Naive B cell (primary cell): ENCODE results near the gene TCIRG1. TPM values are rescaled to one million over a fixed set of nuclear protein-coding genes. Genes with fewer than 3 reads are reported as not detected.
A peak's percentile ranks its signal among the peaks of the same experiment; 100 is the strongest.

Source experiments
- ATAC-seq, 2 donors: fragments of 150-1000 bp; cut with Tn5 transposase; 2 replicates each; pipeline ENCODE4 v1.10.0; 2021; ENCODE audit warnings: low read depth in 2 of 2, mild to moderate bottlenecking in 2 of 2, moderate library complexity in 2 of 2
- DNase-seq: peaks from one replicate; pipeline ENCODE4 v3.0.0; 2022
- H3K27ac Mint-ChIP-seq, 6 donors: one replicate each; pipeline ENCODE4 v1.8.0; 2020 to 2022; ENCODE audit warnings: mild to moderate bottlenecking in 6 of 6, mixed read lengths in 6 of 6, moderate library complexity in 5 of 6, inconsistent platforms in 2 of 6
- H3K27me3 Mint-ChIP-seq, 3 donors: one replicate each; pipeline ENCODE4 v1.8.0; 2021 to 2022; ENCODE audit warnings: mixed read lengths in 3 of 3, mild to moderate bottlenecking in 1 of 3
- H3K36me3 Mint-ChIP-seq, 2 donors: one replicate each; pipeline ENCODE4 v1.8.0; 2020 to 2022; ENCODE audit warnings: mixed read lengths in 2 of 2, inconsistent platforms in 1 of 2, mild to moderate bottlenecking in 1 of 2
- H3K4me1 Mint-ChIP-seq, 3 donors: one replicate each; pipeline ENCODE4 v1.8.0; 2020 to 2022; ENCODE audit warnings: mixed read lengths in 3 of 3, inconsistent platforms in 1 of 3, mild to moderate bottlenecking in 1 of 3, moderate library complexity in 1 of 3
- H3K4me3 Mint-ChIP-seq, 8 donors: one replicate each; pipeline ENCODE4 v1.8.0; 2020 to 2022; ENCODE audit warnings: mild to moderate bottlenecking in 8 of 8, mixed read lengths in 8 of 8, moderate library complexity in 8 of 8, inconsistent platforms in 2 of 8
- H3K9me3 Mint-ChIP-seq, 7 donors: one replicate each; pipeline ENCODE4 v1.8.0; 2020 to 2022; ENCODE audit warnings: mixed read lengths in 7 of 7, mild to moderate bottlenecking in 5 of 7, inconsistent platforms in 2 of 7, moderate library complexity in 1 of 7
- polyA plus RNA-seq, 6 donors: library from polyadenylated mRNA; unstranded; fragments of 300-500 nt; fragmentation: Illumina TruSeq; gene quantifications; one replicate each; pipeline ENCODE4 v1.2.3, GENCODE V29; 2021; ENCODE audit warnings: low read depth in 6 of 6

The TCIRG1 gene
- polyA plus RNA-seq, 6 donors from 2014 or later = 16.4 to 44.9 (median 26.6) TPM

DNA sequence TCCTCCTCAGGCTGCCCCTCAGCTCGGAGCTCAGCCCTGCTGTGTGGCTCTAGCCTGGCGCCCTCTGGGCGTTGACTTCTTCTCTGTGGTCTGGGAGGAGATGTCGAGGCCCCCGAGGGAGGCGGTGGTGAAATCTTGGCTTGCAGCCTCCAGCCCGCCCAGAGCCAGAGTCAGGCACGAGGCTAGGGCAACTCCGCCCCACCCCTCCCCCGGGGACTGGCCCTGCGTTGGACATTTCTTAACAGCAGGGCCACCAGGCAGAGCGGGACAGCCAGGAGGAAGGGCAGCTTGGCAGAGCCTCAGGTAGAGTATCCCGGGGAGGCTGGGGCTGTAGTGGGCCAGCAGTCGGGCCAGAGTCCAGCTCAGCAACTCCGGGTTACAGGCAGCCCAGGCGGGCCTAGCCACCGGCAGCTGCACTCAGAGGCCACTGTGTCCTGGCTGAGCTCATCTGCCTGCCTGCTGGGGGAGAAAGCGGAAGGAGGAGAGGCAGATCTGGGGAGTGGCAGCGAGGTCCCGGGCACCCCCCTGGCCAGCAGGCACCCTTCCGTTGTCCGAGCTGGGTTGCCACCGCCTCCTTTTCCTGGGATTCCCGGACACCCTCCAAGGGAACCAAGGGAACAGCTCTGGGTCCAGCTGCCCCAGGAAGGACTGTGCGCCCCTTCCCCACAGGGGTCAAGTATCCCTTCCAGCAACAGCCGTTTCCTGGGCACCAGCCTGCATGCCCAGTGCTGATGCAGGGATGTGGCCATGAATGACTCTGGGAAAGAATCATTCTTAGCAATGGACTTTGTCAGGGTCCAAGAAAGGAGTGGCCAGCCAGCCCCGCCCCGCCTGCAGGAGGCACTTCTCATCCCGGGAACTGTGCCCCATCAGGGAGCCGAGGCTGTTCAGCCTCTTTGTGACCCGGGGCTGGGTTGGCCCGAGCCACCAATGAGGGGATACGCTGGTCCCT is 28.5 kb upstream of the TCIRG1 start, which contains the start of gene ALDH3B1:
Gene ALDH3B1 (plus strand): TSS at position 238 of the 952 bp plus-strand sequence. CDS start 4,971 bp downstream, outside the sequence.
- Mint-ChIP-seq H3K27me3 (no peaks in the 10 kb centered on the region), H3K4me1 (peaks cover 41 to 56% (median 52%) of the 10 kb centered on the region in 3 donors), H3K9me3 (no peaks in the 10 kb centered on the region), H3K4me3 (peak within 1 kb of the TSS; percentile 54 to 88 (median 78)), H3K27ac (peak within 1 kb of the TSS; percentile 68 to 95 (median 84)), H3K36me3 (no peaks in the 10 kb centered on the region)
- ATAC-seq (peak; percentile 39 to 51), DNase-seq (no peak)

DNA sequence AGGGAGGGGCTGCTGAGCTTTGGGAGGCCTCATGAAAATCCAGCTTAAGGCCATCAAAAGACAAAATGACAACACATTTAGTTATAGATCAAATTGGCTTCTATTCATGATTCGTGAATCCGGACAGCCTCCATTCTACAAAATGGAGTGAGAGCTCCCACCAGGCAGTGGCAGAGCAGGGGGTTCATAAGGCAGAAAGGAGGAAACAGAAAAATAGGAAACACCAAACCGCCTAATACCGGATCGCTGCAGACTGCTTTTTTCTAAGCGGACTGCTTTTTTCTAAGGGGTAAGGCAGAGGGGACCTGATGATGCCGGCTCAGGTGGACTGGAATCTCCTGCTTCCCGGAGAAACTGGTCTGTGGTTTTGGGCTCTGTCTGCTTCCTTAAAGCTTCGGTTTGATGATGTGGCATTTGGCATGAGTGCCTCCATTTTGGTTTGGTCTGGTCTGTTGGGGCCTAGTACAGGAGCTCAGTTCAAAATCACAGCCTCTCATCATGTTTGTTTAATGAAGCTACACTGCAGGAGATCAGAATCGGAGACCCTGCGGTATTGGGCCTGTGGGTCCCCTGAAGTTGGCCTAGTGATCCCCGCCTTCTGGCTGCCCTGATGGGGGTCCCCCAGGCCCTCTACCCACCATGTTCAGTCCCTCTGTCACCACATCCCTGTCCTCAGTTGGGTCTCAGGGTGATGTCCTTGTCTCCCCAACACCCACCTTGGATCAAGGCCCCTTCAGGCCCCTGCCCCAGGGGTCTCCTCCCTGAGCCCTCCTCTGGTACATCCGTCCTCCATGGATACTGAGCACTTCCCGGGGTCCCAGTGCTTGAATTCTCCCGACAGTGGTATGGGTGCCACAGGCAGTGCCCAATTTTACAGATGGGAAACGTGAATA is 27.5 kb upstream of the TCIRG1 start:
- ATAC-seq (no peak), DNase-seq (no peak)
- H3K4me1 Mint-ChIP-seq = peaks cover 33 to 47% (median 43%) of the 10 kb centered on the region in 3 donors
- H3K9me3 Mint-ChIP-seq = no peaks in the 10 kb centered on the region
- H3K4me3 Mint-ChIP-seq = peak overlapping the region in 6 of 8 donors; percentile 16 to 68 (median 46)
- no peaks in the 10 kb centered on the region for H3K27me3 Mint-ChIP-seq
- H3K27ac Mint-ChIP-seq = peak overlapping the region in 4 of 6 donors; percentile 33 to 82 (median 72)
- H3K36me3 Mint-ChIP-seq = no peaks in the 10 kb centered on the region

DNA sequence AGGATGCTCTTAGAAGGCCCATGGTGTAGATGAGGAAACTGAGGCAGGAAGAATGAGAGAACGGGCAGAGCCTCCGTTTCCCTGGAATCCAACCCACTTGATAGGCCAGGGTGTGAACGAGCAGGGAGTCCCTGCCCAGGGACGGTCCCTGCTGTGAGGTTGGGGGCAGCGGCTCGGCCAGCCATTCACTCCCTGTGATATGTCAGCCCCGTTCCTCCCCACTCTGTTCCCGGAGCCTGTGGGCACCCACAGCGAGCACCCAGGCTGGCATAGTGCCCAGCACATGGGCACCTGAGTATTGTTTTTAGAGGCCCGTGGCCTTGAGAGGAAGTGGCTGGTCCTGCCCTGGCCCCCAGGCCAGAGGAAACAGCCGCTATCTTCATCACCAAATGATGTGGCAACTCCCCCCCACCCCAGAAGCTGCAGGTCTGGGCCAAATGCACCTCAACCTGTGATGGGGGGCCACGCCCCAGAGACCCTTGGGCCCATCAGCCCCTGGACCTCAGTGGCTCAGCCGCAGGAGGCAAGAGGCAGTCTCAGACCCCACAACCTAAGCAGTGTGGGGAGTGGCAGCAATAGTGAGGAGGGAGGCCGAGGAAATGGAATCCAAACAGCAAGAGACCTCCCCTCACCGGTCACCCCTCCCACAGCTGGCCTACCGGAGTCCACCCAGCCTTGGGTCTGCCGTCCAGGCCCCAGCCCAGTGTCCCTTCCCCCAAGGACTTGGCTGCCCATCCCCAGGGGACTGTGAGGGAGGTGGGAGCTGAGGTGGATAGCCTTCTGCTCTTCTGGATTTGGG is 26.6 kb upstream of the TCIRG1 start:
- Mint-ChIP-seq H3K4me3 (no peak overlapping the region), H3K27ac (no peak overlapping the region), H3K9me3 (no peaks in the 10 kb centered on the region), H3K36me3 (no peaks in the 10 kb centered on the region), H3K27me3 (no peaks in the 10 kb centered on the region), H3K4me1 (peaks cover 28 to 37% (median 34%) of the 10 kb centered on the region in 3 donors)
- DNase-seq (no peak), ATAC-seq (no peak)

DNA sequence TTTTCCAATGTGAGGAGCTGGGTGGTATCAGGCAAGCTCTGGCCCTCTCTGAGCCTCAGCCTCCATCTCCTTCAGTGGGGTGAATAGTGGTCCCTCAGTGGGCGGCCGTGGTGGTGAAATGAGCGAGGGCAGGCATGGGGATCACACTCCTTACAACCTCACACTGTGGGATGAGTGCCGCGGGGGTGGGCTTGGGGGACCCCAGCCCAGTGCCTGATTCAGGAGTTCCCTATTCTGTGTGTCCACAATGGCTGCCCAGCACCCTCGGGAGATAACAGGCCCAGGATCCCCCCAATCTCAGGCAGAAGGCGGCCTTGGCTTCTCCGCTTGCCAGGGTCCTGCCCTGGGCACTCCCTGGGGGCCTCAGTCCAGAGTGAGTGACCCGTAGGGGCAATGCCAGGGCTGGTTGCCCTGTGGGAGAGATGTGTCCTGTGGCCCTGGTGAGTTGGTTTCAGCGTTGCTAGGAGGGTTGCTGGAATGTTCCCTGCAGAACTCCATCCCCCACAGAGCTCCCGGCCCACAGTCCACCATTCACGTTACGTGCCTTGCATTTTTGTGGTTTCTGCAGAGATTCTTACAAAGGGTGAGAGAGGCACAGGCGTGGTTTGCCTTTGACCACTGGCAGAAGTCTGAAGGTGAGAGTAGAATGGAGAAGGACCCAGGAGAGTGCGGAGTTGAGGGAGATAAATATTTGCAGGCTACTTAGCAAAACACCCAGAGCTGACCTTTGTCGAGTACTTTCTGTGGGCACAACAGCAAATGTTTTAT is 25.8 kb upstream of the TCIRG1 start:
- no peaks in the 10 kb centered on the region for H3K27me3 Mint-ChIP-seq
- H3K36me3 Mint-ChIP-seq = no peaks in the 10 kb centered on the region
- no peak overlapping the region for H3K4me3 Mint-ChIP-seq
- peaks cover 28 to 36% (median 34%) of the 10 kb centered on the region in 3 donors for H3K4me1 Mint-ChIP-seq
- no peaks in the 10 kb centered on the region for H3K9me3 Mint-ChIP-seq
- ATAC-seq (no peak), DNase-seq (no peak)
- H3K27ac Mint-ChIP-seq = peak overlapping the region in 1 of 6 donors; percentile 47

DNA sequence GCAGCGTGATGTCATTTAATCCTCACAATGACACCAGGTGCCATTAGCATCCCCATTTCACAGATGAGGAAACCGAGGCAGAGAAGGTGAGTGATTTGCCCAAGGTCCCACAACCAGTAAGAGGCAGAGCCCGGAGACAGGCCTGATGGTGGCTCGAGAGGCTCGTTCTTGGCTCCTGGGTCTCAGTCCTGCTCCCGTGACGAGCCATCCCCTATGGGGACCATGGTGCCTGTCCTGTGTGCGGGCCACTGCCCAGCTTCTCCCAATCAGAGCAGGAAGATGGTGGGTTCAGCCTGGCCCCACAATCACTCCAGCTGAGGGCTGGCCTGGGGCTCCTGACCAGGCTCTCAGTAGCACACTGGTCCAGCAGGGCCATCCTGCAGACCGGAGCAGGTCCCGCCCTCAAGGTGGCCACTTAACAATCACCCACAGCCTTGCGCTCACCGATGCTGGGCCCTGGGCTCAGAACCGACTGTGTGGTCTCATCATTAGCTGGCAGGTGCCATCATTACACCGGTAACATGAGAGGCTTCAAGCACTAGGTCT is 25.1 kb upstream of the TCIRG1 start:
- Mint-ChIP-seq H3K27me3 (no peaks in the 10 kb centered on the region), H3K9me3 (peaks cover 0 to 1% (median 0%) of the 10 kb centered on the region in 7 donors), H3K4me3 (peak overlapping the region in 1 of 8 donors; percentile 75), H3K4me1 (peaks cover 27 to 36% (median 32%) of the 10 kb centered on the region in 3 donors), H3K27ac (no peak overlapping the region), H3K36me3 (no peaks in the 10 kb centered on the region)
- DNase-seq (no peak), ATAC-seq (no peak)

DNA sequence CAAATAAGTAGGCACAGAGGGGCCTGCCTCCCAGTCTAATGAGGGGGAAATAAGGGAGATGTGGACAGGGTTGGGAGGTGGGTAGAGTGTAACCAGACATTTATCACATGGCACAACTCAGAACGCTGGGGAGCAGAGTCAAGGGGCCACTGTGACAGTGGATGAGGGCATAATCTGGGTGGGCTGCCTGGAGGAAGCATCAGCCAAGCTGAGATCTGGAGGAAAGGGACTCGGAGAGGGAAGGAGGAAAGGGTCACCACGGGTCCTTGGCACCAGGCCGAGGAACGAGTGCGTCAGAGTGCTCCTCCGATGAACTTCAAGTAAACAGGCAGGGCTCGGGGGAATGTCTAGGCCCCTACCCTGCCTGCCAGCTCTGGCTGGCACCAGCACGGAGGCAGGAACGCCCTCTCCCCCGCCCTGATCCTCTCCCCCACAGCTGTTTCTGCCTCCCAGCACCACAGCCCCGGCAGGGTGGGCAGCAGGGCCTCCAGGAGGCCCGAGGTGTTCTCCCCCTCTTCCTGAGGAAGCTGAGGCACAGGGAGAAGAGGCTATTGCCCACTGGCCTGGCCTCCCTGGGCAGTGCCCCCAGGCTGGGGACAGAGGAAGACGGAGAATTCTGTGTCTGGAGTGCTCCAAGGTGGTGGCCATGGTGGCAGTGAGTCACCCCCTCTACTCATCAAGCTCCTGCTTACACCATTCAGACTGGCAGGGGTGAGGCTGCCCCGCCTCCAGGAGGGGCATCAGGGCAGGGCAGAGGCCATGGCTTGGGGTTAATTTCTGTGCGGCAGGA is 24.5 kb upstream of the TCIRG1 start:
- ATAC-seq (no peak), DNase-seq (no peak)
- Mint-ChIP-seq H3K9me3 (peaks cover 0 to 1% (median 0%) of the 10 kb centered on the region in 7 donors), H3K27me3 (no peaks in the 10 kb centered on the region), H3K27ac (peak overlapping the region in 1 of 6 donors; percentile 3), H3K4me1 (peaks cover 21 to 30% (median 25%) of the 10 kb centered on the region in 3 donors), H3K36me3 (no peaks in the 10 kb centered on the region), H3K4me3 (peak overlapping the region in 1 of 8 donors; percentile 75)

DNA sequence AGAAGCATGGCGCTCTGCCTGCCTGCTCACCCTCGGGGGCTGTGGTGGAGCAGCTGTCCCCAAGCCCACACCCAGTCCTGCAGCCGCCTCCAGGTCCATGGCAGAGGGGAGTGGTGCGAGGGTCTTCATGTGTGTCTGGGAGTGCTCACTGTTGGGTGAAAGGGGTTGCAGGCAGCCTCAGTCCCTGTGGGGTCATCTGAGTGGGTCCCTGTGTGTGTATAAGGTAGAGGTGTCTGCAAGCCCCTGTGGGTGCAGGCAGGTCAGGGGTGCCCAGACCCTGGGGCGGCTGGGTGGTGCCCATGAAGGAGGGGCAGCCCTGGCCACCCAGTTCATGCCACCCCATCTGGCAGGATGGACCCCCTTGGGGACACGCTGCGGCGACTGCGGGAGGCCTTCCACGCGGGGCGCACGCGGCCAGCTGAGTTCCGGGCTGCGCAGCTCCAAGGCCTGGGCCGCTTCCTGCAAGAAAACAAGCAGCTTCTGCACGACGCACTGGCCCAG is 23.8 kb upstream of the TCIRG1 start:
- ATAC-seq = no peak
- Mint-ChIP-seq H3K36me3 (no peaks in the 10 kb centered on the region), H3K9me3 (peaks cover 0 to 1% (median 0%) of the 10 kb centered on the region in 7 donors), H3K27ac (no peak overlapping the region), H3K4me1 (peaks cover 14 to 23% (median 19%) of the 10 kb centered on the region in 3 donors), H3K27me3 (no peaks in the 10 kb centered on the region), H3K4me3 (peak overlapping the region in 1 of 8 donors; percentile 42)
- DNase-seq = no peak

DNA sequence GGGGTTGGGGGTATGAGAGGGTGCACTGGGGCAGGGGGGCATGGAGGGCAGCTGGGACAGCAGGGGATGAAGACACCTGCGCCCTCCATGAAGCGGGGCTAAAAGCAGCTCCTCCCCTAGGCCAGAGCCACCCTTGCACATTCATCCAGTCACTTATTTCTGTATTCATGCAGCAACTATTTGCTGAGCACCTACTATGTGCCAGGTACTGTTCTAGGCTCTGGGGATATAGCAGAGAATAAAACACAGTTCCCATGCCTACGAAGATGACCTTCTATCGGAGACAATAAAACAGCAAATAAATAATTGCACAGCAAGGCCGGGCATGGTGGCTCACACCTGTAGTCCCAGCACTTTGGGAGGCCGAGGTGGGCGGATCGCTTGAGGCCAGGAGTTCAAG is 23.4 kb upstream of the TCIRG1 start:
- Mint-ChIP-seq H3K4me3 (no peak overlapping the region), H3K4me1 (peaks cover 9 to 19% (median 14%) of the 10 kb centered on the region in 3 donors), H3K36me3 (no peaks in the 10 kb centered on the region), H3K9me3 (peaks cover 0 to 1% (median 0%) of the 10 kb centered on the region in 7 donors), H3K27ac (no peak overlapping the region), H3K27me3 (no peaks in the 10 kb centered on the region)
- no peak for DNase-seq
- no peak for ATAC-seq

DNA sequence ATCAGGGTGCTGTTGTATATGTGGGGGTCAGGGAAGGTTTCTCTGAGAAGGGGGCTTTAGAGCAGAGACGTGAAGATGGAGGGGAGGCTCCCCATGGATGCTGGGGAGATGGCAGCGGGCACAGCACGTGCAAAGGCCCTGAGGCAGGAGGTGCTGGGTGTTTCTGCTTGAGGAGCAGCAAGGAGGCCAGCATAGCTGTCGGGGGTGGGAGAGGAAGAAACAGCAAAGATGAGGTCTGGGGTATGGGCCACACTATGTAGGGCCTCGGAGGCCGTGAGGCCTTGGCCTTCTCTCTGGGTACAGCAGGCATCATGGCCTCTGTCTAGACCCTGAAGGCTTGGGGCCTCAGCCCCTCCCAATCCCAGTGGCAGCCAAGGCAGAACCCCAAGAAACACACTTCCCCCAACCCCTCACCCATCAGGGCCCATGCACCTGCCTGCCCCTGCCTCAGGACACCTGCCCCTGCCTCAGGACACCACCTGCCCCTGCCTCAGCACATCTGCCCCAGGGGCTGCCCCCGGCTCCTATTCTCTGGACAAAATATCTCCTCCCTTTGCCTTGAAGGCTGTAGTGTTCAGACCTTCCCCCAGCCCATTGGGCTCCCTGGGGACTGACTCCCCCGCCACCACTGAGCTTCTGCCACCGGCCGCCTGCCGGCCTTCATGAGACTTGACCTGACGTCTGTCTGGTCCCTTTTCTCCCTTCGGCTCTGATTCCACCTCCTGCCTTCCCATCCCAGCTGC is 22.5 kb upstream of the TCIRG1 start:
- H3K36me3 Mint-ChIP-seq = no peaks in the 10 kb centered on the region
- H3K27me3 Mint-ChIP-seq = no peaks in the 10 kb centered on the region
- DNase-seq (no peak), ATAC-seq (no peak)
- peak overlapping the region in 1 of 6 donors; percentile 20 for H3K27ac Mint-ChIP-seq
- no peak overlapping the region for H3K4me3 Mint-ChIP-seq
- peaks cover 5 to 10% (median 6%) of the 10 kb centered on the region in 3 donors for H3K4me1 Mint-ChIP-seq
- H3K9me3 Mint-ChIP-seq = peaks cover 0 to 1% (median 0%) of the 10 kb centered on the region in 7 donors

DNA sequence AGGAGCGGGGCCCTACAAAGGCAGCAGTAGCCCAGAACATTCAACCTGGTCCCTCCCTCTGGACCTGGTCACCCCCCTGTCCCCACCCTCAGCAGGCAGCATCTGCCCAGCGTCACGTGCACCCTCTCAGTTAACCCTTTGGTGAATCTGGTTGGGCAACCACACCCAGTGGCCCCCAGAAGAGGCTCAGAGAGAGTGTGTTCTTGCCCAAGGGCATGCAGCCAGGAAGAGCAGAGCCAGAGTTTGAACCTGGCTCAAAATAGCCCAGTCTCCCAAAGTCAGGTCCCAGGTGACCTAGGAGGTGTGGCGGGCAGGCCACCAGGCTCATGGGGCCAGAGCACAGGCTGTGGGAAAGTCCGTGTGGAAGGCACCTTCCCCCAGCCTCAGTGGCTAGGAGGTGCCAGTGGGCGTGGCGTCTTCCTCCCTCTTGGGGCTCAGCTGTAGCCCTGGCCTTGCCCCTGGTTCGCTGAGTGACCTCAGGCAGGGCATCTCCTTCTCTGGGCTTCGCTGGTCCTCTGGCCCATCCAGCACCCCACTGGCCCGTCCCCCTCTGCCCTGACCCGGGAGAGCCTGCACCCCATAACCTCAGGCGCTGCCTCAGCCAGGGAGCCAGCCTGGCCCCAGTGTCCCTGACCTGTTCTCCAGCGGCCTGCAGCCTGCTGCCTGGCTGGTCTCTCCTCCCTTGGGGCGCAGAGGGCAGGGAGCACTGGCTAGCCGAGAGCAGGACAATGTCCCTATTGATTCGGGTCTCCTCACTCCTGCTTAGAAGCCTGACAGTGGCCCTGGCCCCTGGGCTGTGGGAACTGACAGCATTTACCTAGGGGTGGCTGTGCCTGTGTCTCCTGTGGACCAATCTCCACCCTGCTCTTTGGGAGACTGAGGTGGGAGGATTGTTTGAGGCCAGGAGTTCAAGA is 21.7 kb upstream of the TCIRG1 start:
- H3K27ac Mint-ChIP-seq = no peak overlapping the region

More for the DNA sequence above, 21.7 kb upstream of the TCIRG1 start:
- H3K4me1 Mint-ChIP-seq = peaks cover 0 to 5% (median 0%) of the 10 kb centered on the region in 3 donors
- H3K36me3 Mint-ChIP-seq = no peaks in the 10 kb centered on the region
- no peak for DNase-seq
- no peak overlapping the region for H3K4me3 Mint-ChIP-seq
- ATAC-seq = no peak
- H3K9me3 Mint-ChIP-seq = peaks cover 0 to 1% (median 0%) of the 10 kb centered on the region in 7 donors
- H3K27me3 Mint-ChIP-seq = no peaks in the 10 kb centered on the region
